Fibroblast of the conjunctiva (primary cell): ENCODE data around the gene KLK14.

Experiments used
- DNase-seq: peaks from one replicate; pipeline ENCODE4 v3.0.0-alpha.2; 2010; ENCODE audit warnings: low read depth

KLK14 gene

DNA sequence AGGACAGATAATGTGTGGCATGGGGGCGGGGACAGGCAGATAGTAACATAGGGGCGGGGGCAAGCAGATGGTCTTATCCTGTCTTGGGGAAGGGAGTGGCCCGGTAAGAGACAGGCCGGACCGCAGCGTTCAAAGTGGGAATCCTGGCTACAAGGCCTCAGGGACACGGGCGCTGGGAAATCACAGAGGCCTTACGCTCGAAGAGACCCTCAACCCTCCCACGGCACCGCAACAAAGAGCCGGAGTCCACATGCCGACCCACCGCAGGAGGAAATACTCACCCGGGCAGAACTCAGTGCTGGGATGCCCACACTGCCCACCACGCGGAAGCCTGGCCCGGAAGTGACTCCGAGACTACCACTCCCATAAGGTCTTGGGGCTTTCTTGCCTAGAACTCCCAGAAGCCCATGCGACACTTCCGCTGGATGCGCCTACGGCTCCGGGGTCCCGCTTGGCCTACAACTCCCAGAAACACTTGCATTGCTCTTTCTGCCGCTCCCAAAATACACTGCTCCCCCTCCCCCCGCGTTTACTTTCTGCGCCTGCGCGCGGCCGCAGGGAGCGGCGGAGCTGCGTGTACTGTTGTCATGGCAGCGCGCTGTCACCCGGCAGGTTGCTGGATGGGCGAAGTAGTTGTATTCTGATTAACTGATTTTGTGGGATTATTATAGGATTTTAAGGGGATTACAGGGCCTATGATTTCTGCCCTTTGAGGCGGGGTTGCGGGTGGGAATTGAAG, 25.5 kb upstream of the KLK14 start, which contains the start of gene CTU1:
TSS of gene CTU1 (minus strand) at position 344 of the 739 bp plus-strand sequence. CDS start 3,840 bp downstream, outside the sequence.
- peak; percentile 98 for DNase-seq

- no peak for DNase-seq
These were observed 24.8 kb upstream of the KLK14 start for GRCh38 chr19:51107406-51108065.

- DNase-seq, result no peak
These were observed 21.2 kb upstream of the KLK14 start for GRCh38 chr19:51103926-51104341.

DNA sequence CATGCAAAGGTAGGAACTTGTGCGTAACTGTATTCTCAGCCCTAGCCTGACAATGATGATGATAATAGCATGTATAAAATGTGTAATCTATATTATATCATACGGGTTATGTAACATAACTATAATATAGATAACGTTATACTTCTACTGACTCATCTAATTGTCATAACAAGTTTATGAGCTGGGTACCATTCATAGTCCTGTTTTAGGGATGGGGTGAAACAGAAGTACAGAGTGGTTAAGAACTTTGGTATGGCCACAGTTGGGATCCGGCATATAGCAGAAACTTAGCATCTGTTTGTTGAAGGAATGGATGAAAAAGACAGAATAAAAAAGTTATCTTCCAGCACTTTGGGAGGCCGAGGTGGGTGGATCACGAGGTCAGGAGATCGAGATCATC, 20.3 kb upstream of the KLK14 start:
- no peak for DNase-seq

DNA sequence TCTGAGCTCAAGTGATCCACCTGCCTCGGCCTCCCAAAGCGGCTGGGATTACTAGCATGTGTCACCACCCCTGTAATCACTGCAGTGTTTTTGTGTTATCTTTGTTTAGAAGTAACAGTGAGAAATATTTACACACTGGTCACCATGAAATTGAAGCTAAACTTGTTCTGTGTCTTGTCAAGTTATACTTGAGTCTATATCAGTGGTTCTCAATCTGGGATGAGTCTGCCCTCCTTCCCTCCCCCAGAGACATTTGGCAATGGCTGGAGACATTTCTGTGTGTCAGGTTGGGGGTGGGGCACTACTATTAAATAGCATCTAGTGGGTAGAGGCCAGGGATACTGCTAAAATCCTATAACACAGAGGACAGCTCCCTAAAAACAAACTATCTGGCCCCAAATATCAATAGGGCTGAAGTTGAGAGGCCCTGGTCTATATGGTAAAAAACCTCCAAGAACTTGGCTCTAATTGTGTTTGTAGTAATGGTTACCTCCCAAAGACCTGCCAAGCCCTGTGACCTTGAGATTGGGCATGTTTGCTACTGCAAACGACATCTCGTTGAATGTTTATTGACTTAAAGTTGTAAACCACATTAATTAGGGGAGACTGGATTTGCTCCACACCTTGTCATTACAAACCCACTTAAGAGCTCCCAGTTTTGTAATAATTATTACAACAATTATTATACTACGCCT, 18.6 kb upstream of the KLK14 start:
- no peak for DNase-seq

- DNase-seq, result no peak
These were observed 17.9 kb upstream of the KLK14 start for GRCh38 chr19:51100601-51101000.

DNA sequence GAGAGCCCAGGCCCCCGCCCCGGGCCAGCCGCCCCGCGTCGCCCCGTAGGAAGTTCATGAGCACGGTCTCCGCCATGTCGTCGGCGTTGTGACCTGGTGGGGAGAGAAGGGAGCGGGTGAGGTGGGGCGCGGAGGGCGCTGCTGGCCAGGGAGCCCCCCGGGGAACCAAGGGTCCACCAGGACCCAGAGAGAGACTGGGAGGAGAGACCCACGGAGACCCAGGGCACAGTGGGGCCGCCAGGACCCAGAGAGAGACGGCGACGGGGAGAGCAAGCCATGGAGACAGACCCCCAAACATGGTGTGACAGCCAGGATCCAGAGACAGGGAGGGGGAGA, 16.3 kb upstream of the KLK14 start:
- DNase-seq, result no peak

GRCh38 chr19:51098365-51099046, 15.8 kb upstream of the KLK14 start:
- no peak for DNase-seq

- no peak for DNase-seq
These were observed 15.1 kb upstream of the KLK14 start for GRCh38 chr19:51097796-51098195.

- peak; percentile 22 for DNase-seq
These were observed 14.6 kb upstream of the KLK14 start for GRCh38 chr19:51097166-51097738.

GRCh38 chr19:51096473-51097165, 13.9 kb upstream of the KLK14 start:
- DNase-seq, result no peak

DNA sequence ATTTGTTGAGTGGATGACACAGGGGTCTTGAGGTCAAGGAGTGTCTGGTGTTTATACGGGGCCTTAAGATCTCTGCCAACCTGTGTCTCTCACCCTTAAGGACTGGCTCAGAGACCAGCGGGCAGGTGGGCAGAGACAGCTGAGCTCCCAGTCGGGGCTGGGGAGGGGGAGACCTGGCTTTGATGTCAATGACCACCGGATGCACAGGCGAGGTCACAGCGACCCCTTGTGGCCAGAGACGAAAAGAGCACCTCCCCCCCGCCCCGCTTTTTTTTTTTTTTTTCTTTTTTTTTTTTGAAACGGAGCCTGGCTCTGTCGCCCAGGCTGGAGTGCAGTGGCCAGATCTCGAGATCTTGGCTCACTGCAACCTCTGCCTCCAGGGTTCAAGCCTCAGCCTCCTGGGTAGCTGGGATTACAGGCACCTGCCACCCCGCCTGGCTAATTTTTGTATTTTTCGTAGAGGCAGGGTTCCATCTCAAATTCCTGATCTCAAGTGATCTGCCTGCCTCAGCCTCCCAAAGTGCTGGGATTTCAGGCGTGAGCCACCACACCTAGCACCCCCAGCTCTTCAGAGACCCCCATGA, 12.1 kb upstream of the KLK14 start:
- no peak for DNase-seq

DNA sequence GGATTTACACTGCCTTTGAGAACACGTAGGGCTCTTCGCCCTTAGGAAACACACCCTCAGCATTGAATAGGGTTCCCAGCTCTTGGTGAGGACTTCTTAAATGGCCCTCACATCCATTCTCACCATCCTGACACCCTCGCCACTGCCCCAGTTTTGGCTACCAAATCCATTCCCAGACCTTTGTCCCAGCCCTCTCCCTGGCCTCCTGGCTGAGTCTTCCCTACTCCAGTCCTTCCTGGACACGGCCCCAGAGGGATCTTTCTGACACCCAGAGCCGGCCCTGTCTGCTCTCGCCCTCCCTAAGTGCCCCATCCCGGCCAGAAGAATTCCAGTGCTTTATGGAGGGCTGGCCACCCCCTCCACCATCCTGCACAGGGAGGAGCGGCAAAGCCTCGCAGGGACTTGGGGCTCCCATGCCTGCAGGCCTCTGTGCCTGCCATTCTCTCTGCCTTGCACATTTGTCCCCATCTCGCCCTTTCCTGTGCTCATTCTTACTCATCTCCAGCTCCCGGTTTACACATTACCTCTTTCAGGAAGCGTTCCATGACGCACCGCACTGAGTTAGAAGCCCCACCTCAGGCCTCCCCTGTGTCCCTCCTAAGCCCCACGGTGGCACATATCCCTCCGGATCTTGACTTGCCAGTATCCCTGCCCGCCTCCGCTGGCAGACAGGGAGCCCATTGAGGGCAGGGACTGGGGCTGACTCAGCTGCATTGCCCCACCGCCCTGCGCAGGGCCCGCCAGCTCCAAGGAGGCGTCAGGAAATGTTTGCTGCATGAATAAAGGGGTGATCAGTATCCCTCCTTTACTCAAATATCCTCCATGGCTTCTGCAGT, 11.0 kb upstream of the KLK14 start:
- no peak for DNase-seq

GRCh38 chr19:51093101-51093500, 10.4 kb upstream of the KLK14 start:
- no peak for DNase-seq

DNA sequence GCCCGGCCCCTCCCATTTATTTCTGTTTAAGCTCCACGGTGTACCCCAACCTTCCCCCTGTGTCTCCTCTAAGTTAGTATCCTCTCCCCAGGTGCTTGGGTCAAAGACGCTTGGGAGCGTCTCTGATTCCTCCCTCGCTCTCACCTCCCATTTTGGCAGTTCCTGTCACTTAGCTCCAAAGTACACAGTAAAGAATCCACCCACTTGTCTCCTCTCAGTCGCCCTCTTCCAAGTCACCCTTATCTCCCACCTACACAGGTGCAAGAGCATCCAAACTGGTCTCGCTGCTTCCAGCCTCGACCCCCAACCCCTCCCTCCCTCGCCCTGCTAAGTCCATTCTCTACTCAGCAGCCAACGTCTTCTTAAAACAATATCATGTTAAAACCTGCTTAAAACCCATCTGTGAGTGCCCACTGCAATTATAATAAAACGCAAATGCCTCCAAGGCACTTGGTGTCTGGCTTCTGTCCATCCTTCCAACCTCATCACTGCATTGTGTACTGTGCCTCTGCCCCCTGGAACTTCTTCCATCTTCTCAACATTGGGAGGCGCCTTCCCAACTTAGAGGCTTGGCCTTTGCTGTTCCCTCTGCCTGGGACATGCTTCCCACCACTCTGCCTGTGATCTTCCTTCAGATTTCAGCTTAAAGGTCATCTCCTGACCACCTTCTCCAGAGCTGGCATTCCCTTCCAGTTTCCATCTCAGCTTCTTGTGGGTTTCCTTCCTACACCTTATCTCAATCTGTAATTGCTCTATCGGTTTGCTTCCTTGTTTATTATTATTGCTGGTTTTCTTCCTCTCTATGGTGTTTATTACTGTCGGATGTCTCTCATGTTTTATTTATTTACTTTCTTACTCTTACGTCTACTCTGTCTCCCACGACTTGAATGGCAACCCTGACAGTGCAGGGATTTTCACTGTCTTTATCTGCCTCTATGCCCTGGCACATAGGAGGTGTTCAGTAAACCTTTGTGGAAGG, 9.5 kb upstream of the KLK14 start:
- no peak for DNase-seq

GRCh38 chr19:51091126-51091525, 8.4 kb upstream of the KLK14 start:
- DNase-seq, result no peak

DNA sequence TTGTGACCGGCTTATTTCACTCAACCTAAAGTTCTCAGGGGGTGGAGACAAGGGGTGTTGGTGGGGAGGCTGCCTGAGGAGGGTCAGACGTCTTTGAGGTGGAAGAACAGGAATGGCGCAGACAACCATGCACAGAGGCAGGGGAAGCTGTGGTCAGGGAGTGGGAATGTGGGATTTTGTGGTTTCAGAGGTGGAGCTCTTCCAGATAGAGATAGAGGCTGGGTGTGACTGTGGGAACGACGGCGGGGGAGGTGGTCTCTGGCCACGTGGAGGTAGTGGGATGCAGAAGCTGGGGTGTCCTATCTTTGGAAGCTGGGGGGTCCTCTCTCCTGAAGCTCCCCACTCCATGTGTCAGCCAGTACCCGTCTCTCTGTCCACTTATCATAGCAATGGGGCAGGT, 7.8 kb upstream of the KLK14 start:
- DNase-seq, result no peak

GRCh38 chr19:51089786-51090185, 7.1 kb upstream of the KLK14 start:
- DNase-seq, result no peak
